C4-2B (cell line): Measurements from ENCODE around the gene COG7.

Experiments
- ZFX ChIP-seq: fragments of 450-650 bp; IDR thresholded peaks from 2 replicates; pipeline ENCODE4 v1.6.1; 2017
- TF ChIP-seq, protein P1 (sequence below): fragments of 450-650 bp; conservative IDR thresholded peaks from 2 replicates; pipeline ENCODE4 v1.5.1; 2017; ENCODE audit warnings: mild to moderate bottlenecking

DNA sequence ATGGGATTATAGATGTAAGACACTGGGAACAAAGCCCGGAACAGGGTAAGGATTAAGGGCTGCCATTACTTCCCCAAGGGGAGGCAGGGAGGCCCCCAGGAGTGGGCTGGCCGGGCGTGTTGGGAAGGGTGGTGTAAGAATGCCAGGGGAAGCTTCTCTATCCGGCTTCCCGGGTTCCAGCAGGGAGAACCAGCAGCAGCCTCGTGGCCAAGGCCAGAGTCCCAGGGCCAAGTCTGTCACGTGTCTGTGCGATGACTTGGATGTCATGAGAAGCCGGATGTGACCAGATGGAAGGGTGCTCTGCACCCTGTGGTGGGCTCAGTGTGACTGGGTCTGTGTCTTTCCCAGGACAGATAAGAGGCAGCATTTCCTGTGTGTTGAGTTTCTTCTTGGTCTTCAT is 98.7 kb downstream of the COG7 start:
- TF ChIP-seq, protein P1, sequence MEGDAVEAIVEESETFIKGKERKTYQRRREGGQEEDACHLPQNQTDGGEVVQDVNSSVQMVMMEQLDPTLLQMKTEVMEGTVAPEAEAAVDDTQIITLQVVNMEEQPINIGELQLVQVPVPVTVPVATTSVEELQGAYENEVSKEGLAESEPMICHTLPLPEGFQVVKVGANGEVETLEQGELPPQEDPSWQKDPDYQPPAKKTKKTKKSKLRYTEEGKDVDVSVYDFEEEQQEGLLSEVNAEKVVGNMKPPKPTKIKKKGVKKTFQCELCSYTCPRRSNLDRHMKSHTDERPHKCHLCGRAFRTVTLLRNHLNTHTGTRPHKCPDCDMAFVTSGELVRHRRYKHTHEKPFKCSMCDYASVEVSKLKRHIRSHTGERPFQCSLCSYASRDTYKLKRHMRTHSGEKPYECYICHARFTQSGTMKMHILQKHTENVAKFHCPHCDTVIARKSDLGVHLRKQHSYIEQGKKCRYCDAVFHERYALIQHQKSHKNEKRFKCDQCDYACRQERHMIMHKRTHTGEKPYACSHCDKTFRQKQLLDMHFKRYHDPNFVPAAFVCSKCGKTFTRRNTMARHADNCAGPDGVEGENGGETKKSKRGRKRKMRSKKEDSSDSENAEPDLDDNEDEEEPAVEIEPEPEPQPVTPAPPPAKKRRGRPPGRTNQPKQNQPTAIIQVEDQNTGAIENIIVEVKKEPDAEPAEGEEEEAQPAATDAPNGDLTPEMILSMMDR = no peak
- no peak for TF ChIP-seq ZFX
